Neural cell (in vitro differentiated cells): ENCODE data around the gene CLHC1. TPM values are rescaled to one million over a fixed set of nuclear protein-coding genes. Genes with fewer than 3 reads are reported as not detected.

Experiments used
- polyA plus RNA-seq: library from polyadenylated mRNA; depleted of rRNA; stranded (reverse); fragments of >200 nt; gene quantifications from 2 replicates; pipeline ENCODE4 v1.2.3, GENCODE V29; 2014

Gene CLHC1
- polyA plus RNA-seq, 1 donor from 2014 or later = 43.6 TPM

Other genes with a start within 250 kb of the CLHC1 start
- 551 and 582 TPM in 2 replicates for gene RTN4, start 181.8 kb downstream of the CLHC1 start, polyA plus RNA-seq
- 1,701 and 1,842 TPM in 2 replicates for gene RPS27A, start 395 bp upstream of the CLHC1 start, polyA plus RNA-seq
- gene MTIF2, start 36.9 kb upstream of the CLHC1 start, polyA plus RNA-seq = 15.1 and 18.5 TPM in 2 replicates
- 195 and 224 TPM in 2 replicates for gene CCDC88A, start 187.6 kb upstream of the CLHC1 start, polyA plus RNA-seq